Large intestine (tissue), 3 donors: ENCODE data around the gene S1PR3. TPM values are rescaled to one million over a fixed set of nuclear protein-coding genes. Genes with fewer than 3 reads are reported as not detected.

ENCODE experiments used
- DNase-seq, 2 donors: peaks; one replicate each; pipeline versions ENCODE4 v3.0.0 to v3.0.0-alpha.2; 2013
- H3K27ac ChIP-seq: one replicate; pipeline ENCODE4 v1.5.1; 2013; ENCODE audit warnings: low read length
- H3K27me3 ChIP-seq: 2 replicates; pipeline ENCODE4 v1.6.1; 2013; ENCODE audit warnings: low read length; ENCODE audit not compliant: control insufficient read depth, insufficient read depth
- H3K36me3 ChIP-seq: 2 replicates; pipeline ENCODE4 v1.6.1; 2013; ENCODE audit warnings: low read length; ENCODE audit not compliant: control insufficient read depth, insufficient read depth
- H3K4me1 ChIP-seq: one replicate; pipeline ENCODE4 v1.6.1; 2013; ENCODE audit warnings: low read length; ENCODE audit not compliant: control insufficient read depth, insufficient read depth
- H3K4me3 ChIP-seq: one replicate; pipeline ENCODE4 v1.5.1; 2013; ENCODE audit warnings: low read length
- H3K9me3 ChIP-seq: one replicate; pipeline ENCODE4 v1.6.1; 2013; ENCODE audit warnings: mild to moderate bottlenecking, low read depth, low read length, moderate library complexity; ENCODE audit not compliant: control insufficient read depth
- WGBS: methylation state at CpG from one replicate; pipeline ENCODE4 v1.1.5; 2013; ENCODE audit warnings: low lambda C conversion rate; ENCODE audit not compliant: insufficient coverage; 5-methylcytosine and 5-hydroxymethylcytosine counted together
- polyA plus RNA-seq: library from polyadenylated mRNA; unstranded; fragments of 120-200 nt; gene quantifications from one replicate; pipeline ENCODE4 v1.2.1, GENCODE V29; 2013

S1PR3 gene
- polyA plus RNA-seq, 1 donor = 10.4 TPM

DNA sequence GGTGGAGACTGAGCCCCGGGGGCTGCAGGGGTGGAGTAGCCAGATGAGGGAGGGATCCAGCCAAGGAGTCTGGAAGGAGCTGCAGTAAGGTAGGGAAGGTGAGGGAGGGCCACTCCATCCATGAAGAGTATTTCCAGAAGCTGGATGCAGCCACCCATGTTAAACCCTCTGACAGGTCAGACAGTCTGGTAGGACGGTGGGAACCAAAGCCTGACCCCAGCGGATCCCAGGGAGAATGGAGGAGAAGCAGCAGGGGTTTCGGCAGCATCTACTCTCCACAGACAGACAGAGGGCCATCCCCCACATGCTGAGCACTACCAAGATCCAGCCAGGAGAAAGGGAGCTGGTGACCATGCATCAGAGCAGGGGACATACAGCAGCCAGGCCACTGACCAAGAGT, 22.5 kb upstream of the S1PR3 start:
- H3K36me3 ChIP-seq = no peaks in the 10 kb centered on the region
- no peak overlapping the region for H3K27ac ChIP-seq
- DNase-seq = no peak
- no peaks in the 10 kb centered on the region for H3K27me3 ChIP-seq
- no peak overlapping the region for H3K4me3 ChIP-seq
- WGBS = no CpG with 5 or more reads among the region's 4 CpGs
- H3K4me1 ChIP-seq = no peaks in the 10 kb centered on the region
- H3K9me3 ChIP-seq = peaks cover 11% of the 10 kb centered on the region

DNA sequence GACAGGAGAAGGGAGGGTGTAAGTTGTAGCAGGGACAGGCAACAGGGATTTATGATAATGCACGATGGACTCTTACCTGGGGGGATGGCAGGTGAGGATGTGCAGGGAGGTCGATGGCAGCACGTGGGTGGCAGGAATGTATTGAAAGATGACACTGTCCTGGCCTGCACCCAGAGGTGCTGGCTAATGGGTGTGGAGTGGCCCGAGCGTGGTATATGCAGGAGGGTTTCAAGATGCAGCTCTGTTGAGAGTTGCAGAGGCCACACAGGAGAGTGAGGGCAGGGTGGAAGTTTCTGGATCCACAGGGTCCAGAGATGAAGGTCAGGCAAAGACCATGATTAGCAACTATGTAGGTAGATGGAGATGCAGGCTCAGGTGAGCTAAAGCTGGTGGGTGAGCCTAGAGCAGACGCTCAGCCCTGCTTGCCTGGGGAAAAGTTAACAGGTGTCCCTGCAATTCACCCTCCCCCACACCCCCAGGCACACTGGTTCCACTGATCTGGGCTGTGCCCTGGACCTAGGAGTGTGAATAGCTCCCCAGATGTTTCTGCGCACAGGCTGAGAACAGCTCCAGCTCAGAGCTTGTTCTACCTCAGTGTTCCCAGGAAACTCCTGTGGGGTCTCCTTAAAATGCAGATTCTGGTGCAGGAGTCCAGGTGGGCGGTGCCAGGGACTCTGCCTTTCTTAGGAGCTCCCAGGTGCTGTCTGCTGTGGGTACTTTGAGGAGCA, 21.5 kb upstream of the S1PR3 start:
- H3K9me3 ChIP-seq = peaks cover 16% of the 10 kb centered on the region
- DNase-seq = no peak
- H3K36me3 ChIP-seq = no peaks in the 10 kb centered on the region
- WGBS = 83% methylated on average over 1 of the region's 8 CpGs
- no peak overlapping the region for H3K4me3 ChIP-seq
- H3K4me1 ChIP-seq = no peaks in the 10 kb centered on the region
- H3K27me3 ChIP-seq = no peaks in the 10 kb centered on the region
- no peak overlapping the region for H3K27ac ChIP-seq

DNA sequence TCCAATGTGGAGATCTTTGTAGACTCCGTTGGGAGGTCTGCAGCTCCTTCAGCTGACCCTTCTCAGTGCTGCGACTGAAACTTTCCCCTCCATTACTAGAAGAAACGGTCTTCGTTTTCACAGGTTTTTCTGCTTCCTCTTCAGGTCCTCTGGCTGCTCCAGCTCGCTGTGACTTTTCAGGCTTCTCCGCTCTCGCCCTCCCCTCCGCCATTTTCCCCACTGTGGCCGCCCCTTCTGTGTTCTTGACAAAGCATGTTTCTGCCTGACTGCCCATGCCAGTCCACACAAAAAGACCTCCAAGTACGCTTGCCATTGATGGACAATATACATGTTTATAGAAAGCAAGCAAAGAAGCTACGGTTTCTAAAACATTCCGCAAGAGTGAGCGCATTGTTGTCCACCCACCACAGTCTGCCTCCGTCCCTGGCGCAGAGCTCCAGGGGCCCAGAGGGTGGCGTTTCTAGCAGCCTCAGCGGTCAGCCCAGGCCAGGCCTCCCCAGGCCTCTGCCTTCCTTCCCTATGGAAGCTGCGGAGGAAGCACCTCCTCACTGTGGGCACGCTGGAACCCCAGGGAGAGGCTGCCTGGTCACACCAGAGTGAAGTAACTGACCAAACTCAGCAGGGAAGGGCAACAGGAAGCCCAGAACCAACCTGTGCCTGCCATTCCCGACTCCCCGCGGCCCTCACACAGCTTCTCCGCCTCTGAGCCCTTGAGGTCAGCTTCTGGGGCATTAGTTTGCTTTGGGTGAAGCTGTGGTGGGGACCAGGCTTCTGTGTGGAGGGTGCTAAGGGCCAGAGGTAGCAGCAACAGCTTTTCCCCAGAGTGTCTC, 19.9 kb upstream of the S1PR3 start:
- Histone ChIP-seq H3K4me1 (no peaks in the 10 kb centered on the region), H3K4me3 (no peak overlapping the region), H3K9me3 (peaks cover 16% of the 10 kb centered on the region), H3K27ac (no peak overlapping the region), H3K27me3 (no peaks in the 10 kb centered on the region), H3K36me3 (no peaks in the 10 kb centered on the region)
- DNase-seq = no peak
- 100% methylated on average over 3 of the region's 23 CpGs for WGBS

DNA sequence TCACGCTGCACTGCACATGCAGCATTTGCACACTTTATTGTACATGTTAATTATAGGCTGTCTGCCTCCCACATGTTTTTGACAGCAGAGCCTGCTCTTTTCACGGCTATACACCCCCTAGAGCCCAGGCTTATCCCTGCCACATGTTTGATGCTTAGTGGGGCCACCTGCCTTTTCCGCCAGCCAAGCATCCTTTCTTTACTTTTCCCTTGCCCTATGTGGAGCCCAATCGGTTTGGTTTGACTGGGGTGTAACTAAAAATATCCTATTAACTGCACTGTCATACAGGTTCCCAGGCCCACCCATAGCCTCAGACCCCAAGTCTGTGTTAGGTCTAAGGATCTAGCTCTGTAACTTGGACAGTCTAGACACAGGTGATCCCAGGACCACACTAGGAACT, 18.9 kb upstream of the S1PR3 start:
- H3K27ac ChIP-seq = no peak overlapping the region
- no peaks in the 10 kb centered on the region for H3K36me3 ChIP-seq
- no peaks in the 10 kb centered on the region for H3K27me3 ChIP-seq
- no peak for DNase-seq
- peaks cover 16% of the 10 kb centered on the region for H3K9me3 ChIP-seq
- no peak overlapping the region for H3K4me3 ChIP-seq
- H3K4me1 ChIP-seq = no peaks in the 10 kb centered on the region
- WGBS = no CpG with 5 or more reads among the region's 4 CpGs

DNA sequence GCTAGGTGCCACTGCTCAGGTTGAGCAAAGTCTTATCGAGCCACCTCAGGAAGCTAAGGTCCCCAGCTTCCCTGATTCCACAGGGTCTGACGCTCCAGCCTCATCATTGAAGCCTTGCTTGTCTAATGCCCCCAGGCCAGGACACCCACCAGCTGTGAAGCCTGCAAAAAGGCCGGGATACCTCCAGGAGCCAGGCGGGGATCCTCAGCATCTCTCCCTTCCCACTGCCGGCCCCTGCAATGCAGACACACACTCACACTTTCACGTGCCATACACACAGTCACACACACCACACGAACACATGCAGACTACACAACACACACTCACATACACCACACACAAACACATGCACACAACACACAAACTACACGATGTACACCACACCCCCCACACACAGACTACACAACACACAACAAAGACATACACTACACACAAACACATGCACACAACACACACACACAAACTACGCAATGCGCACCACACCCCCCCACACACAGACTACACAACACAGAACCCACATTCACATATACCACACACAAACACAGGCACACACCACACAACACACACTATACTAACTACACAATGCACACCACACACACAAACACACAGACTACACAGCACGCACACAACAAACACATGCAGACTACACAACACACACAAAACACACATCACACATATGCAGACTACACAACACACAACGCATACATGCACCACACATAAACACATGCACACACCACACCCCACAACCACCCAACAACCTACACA, 17.8 kb upstream of the S1PR3 start:
- Histone ChIP-seq H3K27me3 (no peaks in the 10 kb centered on the region), H3K9me3 (peaks cover 16% of the 10 kb centered on the region), H3K4me1 (no peaks in the 10 kb centered on the region), H3K36me3 (no peaks in the 10 kb centered on the region), H3K27ac (no peak overlapping the region), H3K4me3 (no peak overlapping the region)
- no CpG with 5 or more reads among the region's 12 CpGs for WGBS
- DNase-seq = no peak

DNA sequence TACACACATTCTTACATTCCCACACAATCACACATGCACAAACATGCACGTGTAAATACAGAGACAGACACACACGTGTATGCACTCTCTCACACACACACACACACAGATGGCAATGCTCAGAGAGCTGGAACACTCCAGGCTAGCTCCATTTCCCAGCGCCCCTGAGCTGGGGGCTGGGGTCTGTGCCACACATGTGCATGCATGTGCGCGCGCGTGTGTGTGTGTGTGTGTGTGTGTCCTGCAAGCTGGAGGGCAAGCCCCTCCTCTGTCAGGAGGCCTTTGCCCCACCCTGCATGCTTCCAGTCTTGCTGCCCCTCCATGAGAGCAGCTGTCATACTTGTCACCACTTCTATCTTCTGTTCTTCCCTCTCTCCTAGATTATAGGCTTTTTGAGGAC, 16.6 kb upstream of the S1PR3 start:
- no CpG with 5 or more reads among the region's 7 CpGs for WGBS
- no peak overlapping the region for H3K4me3 ChIP-seq
- H3K36me3 ChIP-seq = no peaks in the 10 kb centered on the region
- H3K9me3 ChIP-seq = peaks cover 16% of the 10 kb centered on the region
- DNase-seq = no peak
- no peaks in the 10 kb centered on the region for H3K27me3 ChIP-seq
- H3K27ac ChIP-seq = no peak overlapping the region
- no peaks in the 10 kb centered on the region for H3K4me1 ChIP-seq

DNA sequence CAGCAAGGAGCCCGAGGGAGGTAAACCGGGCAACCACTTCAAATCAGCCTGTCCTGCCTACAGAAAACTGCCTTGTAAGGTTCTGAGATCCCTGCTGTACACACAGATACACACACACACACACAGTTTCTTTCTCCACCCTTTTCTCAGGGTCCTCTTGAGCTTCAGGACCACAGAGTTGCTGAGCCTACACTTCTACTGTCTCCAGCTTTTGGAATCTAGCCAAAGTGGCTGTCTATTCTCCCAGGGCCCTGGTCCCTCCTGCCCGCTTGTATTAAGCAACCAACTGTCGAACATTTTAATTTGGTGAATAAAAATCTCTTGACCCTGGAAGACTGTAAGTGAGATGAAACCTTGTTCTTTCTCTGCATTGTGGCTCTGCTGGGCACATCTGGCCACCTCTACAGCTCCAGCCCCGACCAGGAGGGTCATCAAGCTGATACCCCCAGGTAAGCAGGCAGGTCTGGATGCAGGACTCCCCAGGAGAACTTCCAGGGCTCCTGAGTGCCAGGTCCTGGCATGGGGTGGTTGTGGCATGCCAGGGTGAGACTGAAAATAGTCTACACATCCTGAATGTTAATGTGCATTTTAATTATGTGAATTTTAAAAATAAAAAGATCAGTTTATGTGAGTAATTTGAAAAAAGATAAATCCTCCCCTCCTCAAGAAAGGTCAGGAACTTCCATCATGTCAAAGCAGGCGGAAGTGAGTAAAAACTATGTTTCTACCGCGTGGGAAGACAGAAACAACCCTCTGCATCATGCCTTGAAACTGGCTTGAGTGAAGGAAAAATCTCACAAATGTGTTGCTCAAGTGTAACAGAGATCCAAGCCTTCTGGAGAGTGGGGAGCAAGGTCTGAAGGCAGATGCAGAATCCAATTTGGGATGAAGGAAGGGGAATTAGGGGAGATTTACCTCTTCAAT, 15.0 kb upstream of the S1PR3 start:
- no CpG with 5 or more reads among the region's 8 CpGs for WGBS
- H3K4me1 ChIP-seq = no peaks in the 10 kb centered on the region
- no peak for DNase-seq
- no peaks in the 10 kb centered on the region for H3K27me3 ChIP-seq
- no peak overlapping the region for H3K27ac ChIP-seq
- H3K36me3 ChIP-seq = no peaks in the 10 kb centered on the region
- H3K9me3 ChIP-seq = peaks cover 16% of the 10 kb centered on the region
- H3K4me3 ChIP-seq = no peak overlapping the region

DNA sequence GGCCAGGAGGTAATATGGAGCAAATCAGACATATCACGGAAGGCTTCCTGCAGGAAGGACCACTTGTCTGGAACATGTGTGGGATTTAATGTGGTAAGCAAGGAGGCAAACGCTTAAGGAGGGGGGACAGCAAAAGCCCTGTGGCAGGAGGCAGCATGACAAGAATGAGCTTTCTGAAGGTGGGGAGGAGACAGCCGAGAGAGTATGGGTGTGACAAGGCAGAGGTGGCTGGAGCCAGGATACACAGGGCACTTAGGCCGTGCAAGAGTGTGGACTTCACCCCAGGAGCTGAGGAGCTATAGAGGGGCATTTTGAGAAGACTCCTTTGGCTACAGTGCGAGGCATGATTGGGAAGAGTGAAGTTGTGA, 14.4 kb upstream of the S1PR3 start:
- Histone ChIP-seq H3K4me1 (no peaks in the 10 kb centered on the region), H3K4me3 (no peak overlapping the region), H3K36me3 (no peaks in the 10 kb centered on the region), H3K27ac (no peak overlapping the region), H3K27me3 (no peaks in the 10 kb centered on the region), H3K9me3 (peaks cover 16% of the 10 kb centered on the region)
- WGBS = no CpG with 5 or more reads among the region's 5 CpGs
- no peak for DNase-seq

DNA sequence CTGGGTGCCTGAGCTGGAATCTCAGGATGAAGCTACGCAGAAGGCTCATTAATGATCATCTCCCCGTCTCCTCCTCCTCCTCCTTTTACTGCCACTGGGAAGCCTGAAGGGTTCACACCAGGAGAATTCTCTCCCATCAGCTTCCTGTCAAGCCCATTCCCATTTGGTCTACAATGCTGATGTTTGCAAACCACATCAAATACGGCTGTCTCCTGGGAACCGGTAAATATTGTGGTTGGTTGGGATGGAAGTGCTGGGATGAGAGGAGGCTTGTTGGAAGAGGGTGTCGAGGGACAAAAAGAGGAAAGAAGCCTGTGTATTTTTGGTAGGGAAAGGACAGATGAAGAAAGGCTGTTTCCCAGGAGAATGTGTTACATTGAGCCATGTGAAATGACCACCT, 13.2 kb upstream of the S1PR3 start:
- DNase-seq = no peak
- 67% methylated on average over 2 of the region's 5 CpGs for WGBS
- Histone ChIP-seq H3K27ac (no peak overlapping the region), H3K4me3 (no peak overlapping the region), H3K27me3 (no peaks in the 10 kb centered on the region), H3K36me3 (no peaks in the 10 kb centered on the region), H3K9me3 (peaks cover 13% of the 10 kb centered on the region), H3K4me1 (no peaks in the 10 kb centered on the region)

DNA sequence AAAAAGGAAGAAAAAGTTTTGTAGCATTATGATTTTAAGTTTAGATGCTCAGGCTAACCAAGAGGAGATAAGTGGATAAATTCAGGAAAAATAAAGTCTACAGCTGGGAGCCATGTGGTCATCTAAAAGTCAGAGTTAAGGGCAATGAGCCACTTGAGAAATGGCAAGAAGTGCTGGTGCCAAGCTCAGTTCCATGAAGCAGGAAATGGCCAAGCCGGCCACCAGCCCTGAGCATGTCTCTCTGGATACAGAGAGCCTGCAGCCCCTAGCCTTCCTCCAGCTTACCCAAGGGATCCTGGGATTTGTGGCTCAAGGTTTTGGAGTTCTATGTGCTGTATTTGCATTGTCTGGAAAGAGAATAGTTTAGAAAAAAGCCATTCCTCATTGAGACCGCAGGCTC, 12.2 kb upstream of the S1PR3 start:
- Histone ChIP-seq H3K4me3 (no peak overlapping the region), H3K36me3 (no peaks in the 10 kb centered on the region), H3K4me1 (no peaks in the 10 kb centered on the region), H3K27ac (no peak overlapping the region), H3K27me3 (no peaks in the 10 kb centered on the region), H3K9me3 (peaks cover 3% of the 10 kb centered on the region)
- no CpG with 5 or more reads among the region's 2 CpGs for WGBS
- no peak for DNase-seq
